Brain microvascular endothelial cell (primary cell): ENCODE measurements around the gene FFAR2.

Experiments
- DNase-seq: peaks from one replicate; pipeline ENCODE4 v3.0.0-alpha.2; 2020
- H3K27ac ChIP-seq: fragments of 250-450 bp; sonication (Bioruptor Pico); 2 replicates; pipeline ENCODE4 v1.5.1; 2020; ENCODE audit warnings: mild to moderate bottlenecking, moderate library complexity
- H3K27me3 ChIP-seq: fragments of 250-450 bp; sonication (Bioruptor Pico); replicated peaks from 2 replicates; pipeline ENCODE4 v1.5.1; 2020; ENCODE audit warnings: mild to moderate bottlenecking
- H3K36me3 ChIP-seq: fragments of 250-450 bp; sonication (Bioruptor Pico); replicated peaks from 2 replicates; pipeline ENCODE4 v1.5.1; 2020; ENCODE audit warnings: mild to moderate bottlenecking
- H3K4me3 ChIP-seq: 2 replicates; pipeline ENCODE4 v1.5.1; 2011; ENCODE audit warnings: low read depth, mild to moderate bottlenecking, control low read depth, low read length, moderate library complexity
- CTCF ChIP-seq: IDR thresholded peaks from 2 replicates; pipeline ENCODE4 v1.5.1; 2011; ENCODE audit warnings: low read depth, mild to moderate bottlenecking, moderate library complexity, low read length, control low read depth, inconsistent platforms; ENCODE audit errors: missing control alignments
- in situ Hi-C: cut with HindIII; loops from 2 replicates; pipeline ENCODE4 v1.10.0; 2017; ENCODE audit warnings: low sequenced_read_pairs, low pct_ligation_motif_present

The FFAR2 gene

DNA sequence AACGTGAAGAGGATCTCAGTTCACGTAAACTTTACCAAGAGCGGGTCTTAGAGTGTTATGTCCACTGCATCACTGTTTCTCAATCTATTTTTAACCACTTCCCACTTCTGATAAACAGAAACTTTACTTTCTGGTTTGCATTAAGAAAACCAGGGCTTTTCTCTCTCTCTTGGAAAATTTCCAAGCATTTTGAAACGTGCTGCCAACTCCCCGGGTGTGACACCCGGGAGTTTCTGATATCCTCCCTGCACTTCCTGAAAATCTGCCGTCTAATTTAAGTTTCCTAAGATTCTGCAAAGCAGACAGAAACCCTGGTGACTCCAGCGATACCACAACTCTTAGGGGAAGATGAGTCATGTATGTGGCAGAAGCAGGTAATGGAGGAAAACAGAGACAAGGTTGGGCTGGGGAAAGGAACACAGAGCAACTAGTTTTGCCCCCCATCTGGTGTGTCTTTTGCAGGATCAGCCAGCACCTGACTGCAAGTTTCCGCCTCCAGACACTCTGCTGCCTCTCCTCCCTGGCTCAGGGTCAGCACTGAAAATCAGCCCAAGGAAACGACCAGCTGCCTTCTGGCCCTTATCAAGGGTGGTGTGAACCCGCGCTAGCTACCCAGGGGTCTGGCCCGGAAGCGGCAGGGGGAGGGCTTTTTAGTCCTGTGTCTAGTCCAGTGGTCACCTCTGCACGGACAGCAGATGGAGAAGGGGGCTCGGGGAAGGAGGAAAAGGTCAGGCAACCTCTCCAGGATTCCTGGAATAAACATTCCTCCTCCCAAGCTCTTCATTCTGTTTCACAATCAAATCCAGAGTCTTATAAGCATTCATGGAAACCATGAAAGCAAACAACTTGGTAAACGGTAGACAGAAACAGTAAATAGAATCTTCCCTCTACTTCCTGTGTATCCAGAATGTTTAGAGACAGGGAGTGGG, 11.3 kb upstream of the FFAR2 start:
- Histone ChIP-seq H3K27me3 (peaks cover 2% of the 10 kb centered on the region), H3K27ac (no peak overlapping the region), H3K36me3 (no peaks in the 10 kb centered on the region), H3K4me3 (no peak overlapping the region)
- DNase-seq: no peak
- no peak for TF ChIP-seq CTCF
- in situ Hi-C loops: no loop called here

GRCh38 chr19:35437406-35437951, 10.6 kb upstream of the FFAR2 start:
- DNase-seq: no peak
- no peak for TF ChIP-seq CTCF
- Histone ChIP-seq H3K27ac (no peak overlapping the region), H3K36me3 (no peaks in the 10 kb centered on the region), H3K27me3 (peaks cover 2% of the 10 kb centered on the region), H3K4me3 (no peak overlapping the region)
- in situ Hi-C loops: no loop called here

DNA sequence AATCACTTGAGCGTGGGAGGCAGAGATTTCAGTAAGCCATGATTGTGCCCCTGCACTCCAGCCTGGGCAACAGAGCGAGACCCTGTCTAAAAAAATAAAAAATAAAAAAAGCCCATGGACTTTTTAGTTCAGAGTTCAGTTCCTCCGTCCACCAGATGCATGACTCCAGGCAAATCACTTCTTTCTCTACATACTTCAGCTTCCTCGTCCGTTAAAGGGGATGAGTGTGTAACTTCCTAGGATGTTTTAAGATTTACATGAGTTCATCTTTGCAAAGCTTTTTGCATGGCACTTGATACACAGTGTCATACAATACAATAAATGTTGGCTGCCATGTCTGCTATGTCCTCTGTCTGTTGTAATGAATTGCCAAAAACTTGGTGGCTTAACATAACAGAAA, 10.0 kb upstream of the FFAR2 start:
- no peaks in the 10 kb centered on the region for H3K36me3 ChIP-seq
- peaks cover 2% of the 10 kb centered on the region for H3K27me3 ChIP-seq
- no peak overlapping the region for H3K4me3 ChIP-seq
- no peak overlapping the region for H3K27ac ChIP-seq
- no peak for TF ChIP-seq CTCF
- in situ Hi-C loops: no loop called here
- no peak for DNase-seq

DNA sequence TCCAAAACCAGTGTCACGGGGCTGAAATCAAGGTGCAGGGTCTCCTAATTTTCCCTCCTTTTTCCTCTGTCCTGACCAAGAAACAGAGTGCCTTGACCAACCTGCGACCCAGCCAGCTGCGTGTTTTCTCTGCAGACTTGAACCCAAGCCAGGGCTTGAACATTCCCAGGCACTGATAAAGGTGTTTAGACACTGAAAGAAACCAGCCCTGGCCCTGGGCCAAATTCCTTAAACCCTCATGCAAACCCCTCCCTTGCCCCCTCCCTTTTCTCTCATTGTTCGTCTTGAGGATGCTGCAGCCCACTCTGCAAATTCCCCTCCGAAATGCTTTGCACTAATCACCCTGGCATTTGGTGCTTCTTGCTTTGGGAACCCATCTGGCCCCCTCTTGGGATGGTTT, 9.5 kb upstream of the FFAR2 start:
- Histone ChIP-seq H3K4me3 (no peak overlapping the region), H3K27me3 (peaks cover 2% of the 10 kb centered on the region), H3K27ac (no peak overlapping the region), H3K36me3 (no peaks in the 10 kb centered on the region)
- TF ChIP-seq CTCF: no peak
- in situ Hi-C loops: no loop called here
- DNase-seq: no peak

GRCh38 chr19:35439921-35440320, 8.1 kb upstream of the FFAR2 start:
- no peak overlapping the region for H3K4me3 ChIP-seq
- no peak for TF ChIP-seq CTCF
- in situ Hi-C loops: no loop called here
- peaks cover 2% of the 10 kb centered on the region for H3K27me3 ChIP-seq
- no peak overlapping the region for H3K27ac ChIP-seq
- H3K36me3 ChIP-seq: no peaks in the 10 kb centered on the region
- DNase-seq: no peak

- H3K27me3 ChIP-seq: no peaks in the 10 kb centered on the region
- H3K36me3 ChIP-seq: no peaks in the 10 kb centered on the region
- no peak overlapping the region for H3K4me3 ChIP-seq
- in situ Hi-C loops: no loop called here
- TF ChIP-seq CTCF: no peak
- no peak overlapping the region for H3K27ac ChIP-seq
- DNase-seq: no peak
Measured at GRCh38 chr19:35442091-35442490, 6.0 kb upstream of the FFAR2 start.
